H4 (cell line): Measurements from ENCODE around the gene PIP5K1B. TPM values are rescaled to one million over a fixed set of nuclear protein-coding genes. Genes with fewer than 3 reads are reported as not detected.

Source experiments
- DNase-seq: peaks from one replicate; pipeline ENCODE4 v3.0.0-alpha.2; 2015; ENCODE audit warnings: low spot score
- total RNA-seq: library from RNA; depleted of rRNA; stranded (reverse); fragments of >200 nt; shearing (Covaris generic); gene quantifications from 2 replicates; pipeline ENCODE4 v1.2.3, GENCODE V29; 2014

The PIP5K1B gene
- total RNA-seq, 1 experiment from 2014 or later, result not detected

- DNase-seq, result no peak
Measured at GRCh38 chr9:68738358-68738757, 33.3 kb downstream of the PIP5K1B start.

- no peak for DNase-seq
Measured at GRCh38 chr9:68739621-68740174, 34.7 kb downstream of the PIP5K1B start.

- no peak for DNase-seq
Measured at GRCh38 chr9:68740561-68740960, 35.5 kb downstream of the PIP5K1B start.

- no peak for DNase-seq
Measured at GRCh38 chr9:68741234-68741633, 36.2 kb downstream of the PIP5K1B start.

GRCh38 chr9:68741704-68742332 is 36.8 kb downstream of the PIP5K1B start:
- no peak for DNase-seq

DNA sequence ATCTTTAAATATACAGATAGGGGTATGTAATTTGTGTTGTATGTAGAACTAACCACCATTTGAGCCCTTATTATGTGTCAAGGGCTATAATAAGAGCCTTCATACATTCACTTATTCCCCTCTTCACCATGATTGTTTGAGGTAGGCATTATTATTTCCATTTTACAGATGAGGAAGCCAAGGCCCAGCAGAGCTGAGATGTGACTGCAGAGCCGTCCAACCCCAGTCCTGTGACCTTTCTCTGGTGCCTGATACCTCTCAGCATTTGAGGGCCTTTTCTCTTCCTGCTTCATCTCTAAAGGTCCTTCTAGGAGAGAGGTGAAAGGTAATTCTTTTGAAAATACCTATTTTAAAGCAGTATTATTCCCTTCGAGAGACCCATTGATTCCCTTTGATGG is 37.3 kb downstream of the PIP5K1B start:
- DNase-seq, result no peak

DNA sequence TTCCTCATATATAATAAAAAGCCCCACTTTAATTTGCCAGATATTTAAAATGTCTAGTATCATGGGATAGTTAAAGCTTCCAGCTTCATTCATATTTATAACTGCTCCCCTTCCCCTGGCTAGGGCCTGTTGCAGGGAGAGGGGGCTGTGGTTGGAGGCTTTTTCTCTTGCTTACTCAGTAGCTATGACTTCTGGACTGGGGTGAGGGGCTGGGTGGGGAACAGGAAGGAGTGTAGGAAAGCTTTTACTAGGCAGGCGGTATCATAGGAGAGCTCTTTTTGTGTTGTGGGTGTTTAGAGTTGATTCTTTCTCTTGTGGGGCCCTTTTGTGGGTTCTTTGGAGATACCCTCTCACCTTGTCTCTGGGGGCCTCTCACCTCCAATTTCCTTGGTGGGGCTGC is 39.4 kb downstream of the PIP5K1B start:
- DNase-seq, result no peak

DNA sequence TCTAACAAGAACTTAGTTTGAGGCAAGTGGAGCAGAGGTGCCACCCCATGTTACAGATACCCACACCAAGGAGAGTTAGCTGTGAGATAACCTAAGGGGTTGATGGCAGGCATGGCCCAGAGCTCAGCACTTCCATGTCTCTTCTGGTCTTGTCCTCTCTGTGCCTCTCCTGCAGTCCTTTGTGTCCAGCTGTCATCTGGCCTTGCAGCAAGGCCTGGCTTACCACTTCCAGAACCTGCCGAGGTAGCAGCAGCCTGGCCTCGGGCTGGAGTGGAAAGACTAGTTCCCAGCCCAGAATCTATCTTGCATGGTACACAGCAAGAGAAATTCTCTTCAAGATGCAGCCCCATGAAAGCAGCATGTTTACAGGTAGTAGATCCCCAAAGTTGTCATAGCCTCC is 41.5 kb downstream of the PIP5K1B start:
- no peak for DNase-seq

GRCh38 chr9:68747043-68747533 is 42.0 kb downstream of the PIP5K1B start:
- no peak for DNase-seq

DNA sequence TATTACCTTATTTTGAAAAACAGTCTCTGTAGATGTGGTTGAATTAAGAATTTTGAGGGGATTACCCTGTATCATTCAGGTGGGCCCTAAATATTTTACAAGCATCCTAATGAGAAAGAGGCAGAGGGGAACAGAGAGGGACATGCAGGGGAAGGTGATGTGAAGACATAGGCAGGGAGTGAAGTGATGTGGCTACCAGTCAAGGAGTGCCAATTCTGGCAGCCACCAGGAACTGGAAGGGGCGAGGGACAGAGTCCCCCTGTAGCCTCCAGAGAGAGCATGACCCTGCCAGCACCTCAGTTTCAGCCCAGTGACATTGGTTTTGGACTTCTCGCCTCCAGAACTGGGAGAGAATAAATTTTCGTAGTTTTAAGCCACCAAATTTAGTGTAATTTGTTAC is 44.1 kb downstream of the PIP5K1B start:
- DNase-seq, result no peak

DNA sequence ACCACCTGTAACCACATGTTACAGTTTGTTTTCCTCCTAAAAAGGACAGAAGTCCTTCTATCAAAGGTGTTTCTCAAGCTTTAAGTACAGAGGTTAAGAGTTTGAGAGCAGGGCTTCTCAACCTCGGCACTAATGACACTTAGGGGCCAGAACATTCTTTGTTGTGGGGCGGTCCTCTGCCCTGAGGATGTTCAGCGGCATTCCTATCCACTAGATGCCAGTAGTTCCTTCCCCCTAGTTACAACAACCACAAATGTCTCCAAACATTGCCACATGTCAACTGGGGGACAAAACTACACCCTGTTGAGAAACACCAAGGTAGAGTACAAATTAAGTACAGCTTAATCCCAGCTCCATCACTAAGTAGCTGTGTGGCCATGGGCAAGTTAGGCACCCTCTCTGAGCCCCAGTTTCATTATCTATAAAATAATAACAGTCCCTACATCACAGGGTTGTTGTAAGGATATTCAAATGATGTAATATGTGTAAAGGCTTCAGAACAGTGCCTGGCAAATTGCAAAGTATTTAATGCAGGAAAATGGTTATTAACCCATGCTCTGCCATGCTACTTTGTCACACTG is 44.6 kb downstream of the PIP5K1B start:
- no peak for DNase-seq

DNA sequence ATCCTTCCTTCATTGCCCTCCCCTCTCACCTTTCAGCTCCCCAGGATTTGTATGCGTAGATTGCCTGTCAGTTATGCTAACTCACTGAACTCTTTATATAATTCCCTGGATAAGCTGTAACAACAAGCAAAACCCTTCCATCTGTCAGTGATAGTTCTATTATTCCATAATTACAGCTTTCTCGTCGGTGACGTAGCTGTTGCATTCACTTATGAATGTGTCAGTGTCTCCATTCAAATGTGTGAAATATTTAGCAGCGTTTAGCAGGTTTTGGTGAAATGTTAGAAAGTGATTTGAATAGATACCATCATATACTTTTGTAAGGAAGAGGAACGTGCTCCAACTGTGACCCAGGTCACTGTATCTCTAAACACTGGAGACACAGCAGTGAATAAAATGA is 45.2 kb downstream of the PIP5K1B start:
- DNase-seq, result no peak

DNA sequence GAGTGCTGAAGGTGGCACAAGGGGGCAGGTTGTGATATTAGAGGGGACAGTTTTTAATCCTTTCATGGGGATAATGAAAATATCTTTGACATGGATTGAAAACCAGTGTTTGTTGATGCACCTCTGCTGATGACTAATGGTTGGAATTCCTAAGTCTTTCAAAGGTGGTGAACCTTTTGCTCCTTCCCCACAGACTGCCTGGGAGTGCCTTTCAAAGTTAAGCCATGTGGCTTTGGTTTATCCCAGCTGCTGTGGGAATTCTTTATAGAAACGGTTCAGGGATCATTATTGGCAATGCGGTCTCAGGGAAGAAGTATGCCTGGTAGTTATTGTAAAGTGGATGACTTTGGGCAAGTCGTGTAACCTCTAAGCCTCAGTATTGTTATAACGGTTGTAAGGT is 45.7 kb downstream of the PIP5K1B start:
- DNase-seq, result no peak

DNA sequence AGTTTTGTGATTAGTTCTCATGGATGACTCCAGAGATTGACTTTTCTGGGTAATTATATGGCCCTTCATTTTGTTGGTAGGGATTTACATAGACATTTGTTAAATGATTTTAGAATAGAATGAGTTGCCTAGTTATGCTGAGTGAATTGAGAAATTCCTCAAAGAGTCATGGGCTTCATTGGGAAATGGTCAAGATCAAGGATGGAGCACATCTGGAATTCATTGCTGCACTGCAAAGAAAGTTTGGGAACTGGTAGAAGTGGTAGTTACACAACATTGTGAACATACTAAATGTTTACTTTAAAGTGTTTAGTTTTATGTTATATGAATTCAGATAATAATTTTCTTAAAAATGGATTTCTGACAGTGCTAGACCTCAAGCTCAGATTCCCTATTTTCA is 46.5 kb downstream of the PIP5K1B start:
- no peak for DNase-seq

DNA sequence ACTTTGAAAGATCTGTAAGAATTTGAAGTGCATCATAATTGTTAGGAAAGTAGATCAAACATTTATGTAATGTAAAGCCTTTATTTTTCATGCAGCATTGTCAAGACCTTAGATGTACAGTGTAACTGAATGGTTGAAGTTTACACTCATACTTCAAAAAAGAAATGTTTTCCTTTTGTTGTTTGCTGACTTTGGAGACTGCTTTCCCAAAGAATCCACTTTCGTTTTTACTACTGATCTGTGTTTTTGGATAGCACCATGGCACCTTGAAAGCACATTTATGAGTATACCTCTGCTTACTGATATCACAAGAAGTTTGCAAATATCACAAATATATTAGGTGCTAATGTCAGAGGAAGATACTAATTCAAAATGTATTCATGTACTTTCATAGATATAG is 50.0 kb downstream of the PIP5K1B start:
- DNase-seq, result no peak

DNA sequence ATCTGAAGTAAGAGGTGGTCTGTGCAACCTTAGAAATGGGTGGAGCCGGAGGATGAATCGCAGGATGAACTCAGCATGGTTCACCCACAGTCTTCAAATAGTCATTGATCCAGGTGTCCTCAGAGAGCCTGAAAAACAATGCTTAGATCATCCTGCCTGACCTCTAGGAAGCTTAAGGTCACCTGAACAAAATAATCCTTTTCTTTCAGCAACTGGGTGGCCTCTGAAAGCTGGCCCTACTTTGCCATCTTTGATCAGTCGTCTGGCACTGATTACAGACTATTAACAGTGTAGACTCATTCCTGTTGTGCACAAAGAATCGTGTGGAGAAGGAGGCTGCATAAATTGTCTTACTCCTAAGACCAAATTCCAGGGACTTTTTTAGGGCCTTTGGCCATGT is 50.7 kb downstream of the PIP5K1B start:
- no peak for DNase-seq

GRCh38 chr9:68759981-68760673 is 55.1 kb downstream of the PIP5K1B start:
- no peak for DNase-seq

GRCh38 chr9:68760674-68761333 is 55.8 kb downstream of the PIP5K1B start:
- no peak for DNase-seq

- DNase-seq, result no peak
Measured at GRCh38 chr9:68762570-68762969, 57.5 kb downstream of the PIP5K1B start.

- no peak for DNase-seq
Measured at GRCh38 chr9:68763104-68763503, 58.1 kb downstream of the PIP5K1B start.

- DNase-seq, result no peak
Measured at GRCh38 chr9:68768619-68769018, 63.6 kb downstream of the PIP5K1B start.

GRCh38 chr9:68769852-68770251 is 64.8 kb downstream of the PIP5K1B start:
- DNase-seq, result no peak
